ENCODE data around the gene FHAD1. TPM values are rescaled to one million over a fixed set of nuclear protein-coding genes. Genes with fewer than 3 reads are reported as not detected.

The FHAD1 gene
- total and polyA plus RNA-seq, 2 donors (not counting 1 experiment from before 2014, with no cell fraction given): not detected

- intact Hi-C loops (cut with micrococcal nuclease): no loop called here
- TF ChIP-seq EZH2 (IDR thresholded peaks at IDR 0.05; ENCODE audit: borderline replicate concordance, insufficient read depth, low read depth, low read length, poor library complexity, severe bottlenecking): no peak
- no peak for TF ChIP-seq CTCF (IDR thresholded peaks at IDR 0.05)
- Histone ChIP-seq H3K4me2 (replicated peaks; ENCODE audit: low read depth, low read length, poor library complexity, severe bottlenecking) (no peak overlapping the region), H3K27ac (ENCODE audit: low read length in 2 of 2) (no peak overlapping the region), H3K9me3 (ENCODE audit: control extremely low read depth in 1 of 3, control insufficient read depth in 2 of 3, insufficient read depth in 1 of 3, low read length in 2 of 3) (no peaks in the 10 kb centered on the region), H4K20me1 (ENCODE audit: control insufficient read depth, insufficient read depth, low read length, poor library complexity, severe bottlenecking) (no peaks in the 10 kb centered on the region), H3K36me3 (replicated peaks in 1 of 2; ENCODE audit: control extremely low read depth in 1 of 2, control insufficient read depth in 1 of 2, extremely low read depth in 1 of 2, insufficient read depth in 2 of 2, low read length in 1 of 2) (no peaks in the 10 kb centered on the region), H2AFZ (ENCODE audit: insufficient read depth, low read depth, low read length, poor library complexity, severe bottlenecking) (no peak overlapping the region), H3K4me1 (ENCODE audit: control insufficient read depth in 2 of 2, insufficient read depth in 2 of 2, low read length in 2 of 2) (peaks cover 0 to 3% of the 10 kb centered on the region in 2 donors), H3K4me3 (ENCODE audit: control extremely low read depth in 1 of 5, extremely low read depth in 1 of 5, insufficient read depth in 1 of 5, low read depth in 2 of 5, low read length in 4 of 5) (no peak overlapping the region), H3K79me2 (ENCODE audit: control insufficient read depth, insufficient read depth, low read length) (no peaks in the 10 kb centered on the region), H3K27me3 (replicated peaks in 1 of 4; ENCODE audit: control extremely low read depth in 1 of 4, control insufficient read depth in 3 of 4, insufficient read depth in 4 of 4, low read length in 3 of 4) (peaks cover 0 to 14% (median 0%) of the 10 kb centered on the region in 4 experiments), H3K9ac (ENCODE audit: low read length) (no peak overlapping the region)
- DNase-seq (no peak), ATAC-seq (ENCODE audit: low read depth) (no peak)
- ChIA-PET CTCF (interaction anchor here (1.2 to 1.8 kb wide), 2 partner anchors 100 to 104 kb away, joined by 3 to 8 read pairs; no protein-coding TSS in a partner anchor), POLR2A (no interaction called here)
- H3K9me3 Mint-ChIP-seq (ENCODE audit: insufficient read depth): no peaks in the 10 kb centered on the region
- no peak overlapping the region for H3K27ac Mint-ChIP-seq
- H3K27me3 Mint-ChIP-seq: peaks cover 37% of the 10 kb centered on the region
- WGBS (ENCODE audit: insufficient coverage): 61% methylated on average over 15 of the region's 18 CpGs
- no peaks in the 10 kb centered on the region for H3K4me1 Mint-ChIP-seq
- H3K4me3 Mint-ChIP-seq: no peak overlapping the region
These were observed 81.5 kb downstream of the FHAD1 start for GRCh38 chr1:15328351-15329103.

- Histone ChIP-seq H3K9ac (ENCODE audit: low read length) (no peak overlapping the region), H3K4me3 (ENCODE audit: control extremely low read depth in 1 of 5, extremely low read depth in 1 of 5, insufficient read depth in 1 of 5, low read depth in 2 of 5, low read length in 4 of 5) (no peak overlapping the region), H4K20me1 (ENCODE audit: control insufficient read depth, insufficient read depth, low read length, poor library complexity, severe bottlenecking) (no peaks in the 10 kb centered on the region), H3K79me2 (ENCODE audit: control insufficient read depth, insufficient read depth, low read length) (no peaks in the 10 kb centered on the region), H3K36me3 (replicated peaks in 1 of 2; ENCODE audit: control extremely low read depth in 1 of 2, control insufficient read depth in 1 of 2, extremely low read depth in 1 of 2, insufficient read depth in 2 of 2, low read length in 1 of 2) (no peaks in the 10 kb centered on the region), H3K4me1 (ENCODE audit: control insufficient read depth in 2 of 2, insufficient read depth in 2 of 2, low read length in 2 of 2) (no peaks in the 10 kb centered on the region), H3K4me2 (replicated peaks; ENCODE audit: low read depth, low read length, poor library complexity, severe bottlenecking) (no peak overlapping the region), H2AFZ (ENCODE audit: insufficient read depth, low read depth, low read length, poor library complexity, severe bottlenecking) (no peak overlapping the region), H3K27me3 (replicated peaks in 1 of 4; ENCODE audit: control extremely low read depth in 1 of 4, control insufficient read depth in 3 of 4, insufficient read depth in 4 of 4, low read length in 3 of 4) (peaks cover 0 to 14% (median 0%) of the 10 kb centered on the region in 4 experiments), H3K27ac (ENCODE audit: low read length in 2 of 2) (no peak overlapping the region), H3K9me3 (ENCODE audit: control extremely low read depth in 1 of 3, control insufficient read depth in 2 of 3, insufficient read depth in 1 of 3, low read length in 2 of 3) (no peaks in the 10 kb centered on the region)
- ATAC-seq (ENCODE audit: low read depth): no peak
- intact Hi-C loops (cut with micrococcal nuclease): no loop called here
- TF ChIP-seq CTCF (IDR thresholded peaks at IDR 0.05) (no peak), EZH2 (IDR thresholded peaks at IDR 0.05; ENCODE audit: borderline replicate concordance, insufficient read depth, low read depth, low read length, poor library complexity, severe bottlenecking) (no peak)
- Mint-ChIP-seq H3K4me1 (no peaks in the 10 kb centered on the region), H3K4me3 (no peak overlapping the region), H3K27ac (no peak overlapping the region), H3K9me3 (ENCODE audit: insufficient read depth) (no peaks in the 10 kb centered on the region), H3K27me3 (peaks cover 37% of the 10 kb centered on the region)
- ChIA-PET POLR2A (no interaction called here), CTCF (interaction anchor here (1.2 kb wide), 1 partner anchor 99 kb away, joined by 3 read pairs; no protein-coding TSS in a partner anchor)
- WGBS (ENCODE audit: insufficient coverage): 39% methylated on average over 18 of the region's 21 CpGs
- no peak for DNase-seq
These were observed 82.2 kb downstream of the FHAD1 start for GRCh38 chr1:15329104-15329820.
